Measurements from ENCODE around the gene RIN3.

The RIN3 gene

GRCh38 chr14:92553438-92553837 lies 39.9 kb downstream of the RIN3 start:
- Mint-ChIP-seq H3K4me1 (ENCODE audit: low read depth in 2 of 2) (peaks cover 48 to 60% of the 10 kb centered on the region in 2 donors), H3K27ac (peak overlapping the region in 1 of 2 donors; percentile 77), H3K4me3 (no peak overlapping the region), H3K36me3 (ENCODE audit: insufficient read depth) (peaks cover 32% of the 10 kb centered on the region), H3K27me3 (no peaks in the 10 kb centered on the region), H3K9me3 (no peaks in the 10 kb centered on the region)
- DNase-seq (no peak), ATAC-seq (replicated peaks) (no peak)

DNA sequence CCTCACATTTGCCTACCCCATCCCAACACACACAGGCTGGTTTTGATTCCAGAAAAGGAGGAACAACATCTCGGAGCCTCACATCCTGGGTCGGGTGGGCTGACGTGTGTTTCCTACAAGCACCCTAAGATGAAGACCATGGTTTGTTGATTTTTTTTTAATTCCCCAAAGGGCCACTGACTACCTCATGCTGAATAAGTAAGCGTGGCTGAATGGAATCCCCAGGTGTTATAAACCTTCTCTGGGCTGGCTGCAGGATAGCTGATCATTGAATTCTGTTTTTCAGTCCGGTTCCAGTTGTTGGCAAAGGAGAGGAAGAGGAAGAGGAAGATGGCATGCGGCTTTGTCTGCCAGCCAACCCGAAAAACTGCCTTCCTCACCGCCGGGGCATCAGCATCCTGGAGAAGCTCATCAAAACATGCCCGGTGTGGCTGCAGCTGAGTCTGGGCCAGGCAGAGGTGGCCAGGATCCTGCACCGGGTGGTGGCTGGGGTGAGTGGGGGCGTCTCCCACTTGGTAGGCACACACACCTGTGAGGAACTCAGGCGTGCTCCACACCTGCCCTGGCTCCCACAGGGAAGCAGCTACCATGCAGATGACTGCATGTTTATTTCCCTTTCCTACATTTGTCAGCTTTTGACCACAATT lies 42.0 kb downstream of the RIN3 start:
- H3K9me3 Mint-ChIP-seq: no peaks in the 10 kb centered on the region
- DNase-seq (no peak), ATAC-seq (replicated peaks) (no peak)
- peak overlapping the region in 1 of 2 donors; percentile 80 for H3K27ac Mint-ChIP-seq
- H3K4me3 Mint-ChIP-seq: peak overlapping the region in 1 of 2 donors; percentile 14
- H3K36me3 Mint-ChIP-seq (ENCODE audit: insufficient read depth): peaks cover 41% of the 10 kb centered on the region
- H3K4me1 Mint-ChIP-seq (ENCODE audit: low read depth in 2 of 2): peaks cover 40 to 49% of the 10 kb centered on the region in 2 donors
- no peaks in the 10 kb centered on the region for H3K27me3 Mint-ChIP-seq

DNA sequence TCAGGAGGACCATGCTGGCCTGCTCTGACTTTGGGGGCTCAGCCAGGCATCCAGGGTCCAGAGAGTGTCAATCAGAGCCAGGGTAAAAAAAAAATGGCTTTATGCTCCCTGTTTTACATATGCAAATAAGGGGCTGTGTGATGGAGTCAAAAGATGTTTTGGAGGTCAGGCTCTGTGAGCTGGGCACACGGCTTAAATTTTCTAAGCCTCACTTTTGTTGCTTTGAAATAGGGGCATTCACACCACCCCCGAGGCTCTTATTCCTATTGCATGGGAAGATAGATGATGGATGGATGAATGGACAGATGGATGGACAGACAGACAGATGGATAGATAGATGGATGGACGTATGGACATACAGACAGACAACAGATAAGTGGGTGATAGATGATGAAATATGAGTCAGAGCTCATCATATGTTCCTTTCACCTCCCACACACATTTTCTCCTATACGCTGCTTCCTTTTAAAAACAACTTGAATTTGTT lies 42.7 kb downstream of the RIN3 start:
- peaks cover 33 to 44% of the 10 kb centered on the region in 2 donors for H3K4me1 Mint-ChIP-seq (ENCODE audit: low read depth in 2 of 2)
- H3K4me3 Mint-ChIP-seq: no peak overlapping the region
- H3K9me3 Mint-ChIP-seq: no peaks in the 10 kb centered on the region
- peaks cover 43% of the 10 kb centered on the region for H3K36me3 Mint-ChIP-seq (ENCODE audit: insufficient read depth)
- H3K27ac Mint-ChIP-seq: peak overlapping the region in 1 of 2 donors; percentile 80
- DNase-seq (no peak), ATAC-seq (replicated peaks) (no peak)
- no peaks in the 10 kb centered on the region for H3K27me3 Mint-ChIP-seq

DNA sequence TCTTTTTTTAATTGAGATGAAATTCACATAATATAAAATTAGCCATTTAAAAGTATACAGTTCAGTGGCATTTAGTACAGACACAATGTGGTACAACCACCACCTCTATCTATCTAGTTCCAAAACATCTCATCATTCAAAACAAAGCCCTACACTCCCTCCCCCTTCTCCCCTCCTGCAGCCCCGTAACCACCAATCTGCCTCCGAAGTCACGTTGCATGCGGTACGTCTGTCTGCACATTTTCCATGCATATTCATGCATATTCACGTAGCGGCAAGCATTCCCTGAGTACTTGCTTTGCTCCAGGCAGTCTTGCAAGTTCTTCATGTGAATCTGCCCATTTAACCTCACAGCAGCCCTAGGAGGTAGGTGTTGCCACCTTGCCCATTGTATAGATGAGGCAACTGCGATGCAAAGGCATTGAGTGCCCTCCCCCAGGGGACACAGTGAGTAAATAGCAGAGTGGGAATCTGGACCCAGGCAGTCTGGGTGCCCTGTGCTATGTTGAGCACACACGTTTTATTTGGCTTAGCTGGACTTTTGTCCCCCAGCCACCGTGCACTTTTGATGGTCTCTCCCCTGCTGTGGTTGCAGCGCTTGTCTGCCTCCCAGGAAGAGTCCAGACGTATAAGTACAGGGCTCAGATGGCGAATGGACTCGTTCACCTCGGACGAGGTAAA lies 43.4 kb downstream of the RIN3 start:
- no peak overlapping the region for H3K4me3 Mint-ChIP-seq
- no peaks in the 10 kb centered on the region for H3K9me3 Mint-ChIP-seq
- H3K27ac Mint-ChIP-seq: peak overlapping the region in 1 of 2 donors; percentile 80
- peaks cover 37% of the 10 kb centered on the region for H3K36me3 Mint-ChIP-seq (ENCODE audit: insufficient read depth)
- DNase-seq (no peak), ATAC-seq (replicated peaks) (no peak)
- H3K4me1 Mint-ChIP-seq (ENCODE audit: low read depth in 2 of 2): peaks cover 31 to 42% of the 10 kb centered on the region in 2 donors
- H3K27me3 Mint-ChIP-seq: no peaks in the 10 kb centered on the region

DNA sequence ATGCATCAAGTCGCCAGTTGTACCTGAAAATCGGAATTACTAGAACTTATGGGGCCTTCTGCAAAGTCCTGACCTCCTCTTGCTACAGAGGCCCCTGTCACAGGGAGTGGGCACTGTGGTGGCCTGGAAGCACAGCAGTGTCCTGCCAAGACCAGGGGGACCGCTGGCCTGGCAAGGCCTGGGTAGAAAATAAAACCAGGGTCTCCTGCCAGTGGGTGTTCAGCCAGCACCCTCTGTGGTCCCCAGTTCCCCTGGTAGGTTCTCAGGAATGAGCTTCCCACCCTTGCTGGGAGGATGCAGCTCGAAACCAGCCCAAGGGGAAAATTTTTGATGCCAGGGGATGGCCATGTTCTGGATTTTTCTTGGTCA lies 43.9 kb downstream of the RIN3 start:
- Mint-ChIP-seq H3K27ac (peak overlapping the region in 1 of 2 donors; percentile 80), H3K4me3 (no peak overlapping the region), H3K27me3 (no peaks in the 10 kb centered on the region), H3K9me3 (no peaks in the 10 kb centered on the region), H3K4me1 (ENCODE audit: low read depth in 2 of 2) (peaks cover 32 to 39% of the 10 kb centered on the region in 2 donors), H3K36me3 (ENCODE audit: insufficient read depth) (peaks cover 37% of the 10 kb centered on the region)
- DNase-seq (no peak), ATAC-seq (replicated peaks) (no peak)

- Mint-ChIP-seq H3K9me3 (no peaks in the 10 kb centered on the region), H3K27me3 (no peaks in the 10 kb centered on the region), H3K27ac (peak overlapping the region in 1 of 2 donors; percentile 80), H3K4me3 (no peak overlapping the region), H3K4me1 (ENCODE audit: low read depth in 2 of 2) (peaks cover 29 to 36% of the 10 kb centered on the region in 2 donors), H3K36me3 (ENCODE audit: insufficient read depth) (peaks cover 37% of the 10 kb centered on the region)
- DNase-seq (no peak), ATAC-seq (replicated peaks) (no peak)
These were observed 44.7 kb downstream of the RIN3 start for GRCh38 chr14:92558319-92558718.

DNA sequence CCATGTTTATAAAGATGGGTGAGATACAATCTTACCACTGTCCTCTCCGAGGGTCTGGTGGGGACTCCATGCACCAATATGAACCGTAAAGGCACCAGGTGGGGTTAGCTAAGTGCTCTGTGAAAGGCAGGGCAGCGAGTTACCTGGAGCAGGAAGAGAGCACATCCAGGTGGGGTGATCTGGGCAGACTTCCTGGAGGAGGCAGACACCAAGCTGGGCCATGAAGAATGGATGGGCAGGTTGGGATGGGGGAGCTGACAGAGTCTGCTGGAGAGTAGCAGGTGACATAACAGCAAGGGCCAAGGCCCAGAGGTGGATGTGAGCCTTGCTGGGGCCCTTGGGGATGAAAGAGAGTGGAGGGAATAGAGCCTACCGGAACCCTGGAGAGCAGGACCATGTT lies 45.9 kb downstream of the RIN3 start:
- DNase-seq (no peak), ATAC-seq (replicated peaks) (no peak)
- Mint-ChIP-seq H3K4me1 (ENCODE audit: low read depth in 2 of 2) (peaks cover 29 to 37% of the 10 kb centered on the region in 2 donors), H3K9me3 (no peaks in the 10 kb centered on the region), H3K27ac (peak overlapping the region in 1 of 2 donors; percentile 80), H3K36me3 (ENCODE audit: insufficient read depth) (peaks cover 43% of the 10 kb centered on the region), H3K27me3 (no peaks in the 10 kb centered on the region), H3K4me3 (no peak overlapping the region)

GRCh38 chr14:92560106-92560865 lies 46.7 kb downstream of the RIN3 start:
- DNase-seq (no peak), ATAC-seq (replicated peaks) (peak; percentile 65)
- Mint-ChIP-seq H3K36me3 (ENCODE audit: insufficient read depth) (peaks cover 43% of the 10 kb centered on the region), H3K27me3 (no peaks in the 10 kb centered on the region), H3K9me3 (no peaks in the 10 kb centered on the region), H3K4me1 (ENCODE audit: low read depth in 2 of 2) (peaks cover 30 to 40% of the 10 kb centered on the region in 2 donors), H3K27ac (peak overlapping the region in 1 of 2 donors; percentile 80), H3K4me3 (no peak overlapping the region)

DNA sequence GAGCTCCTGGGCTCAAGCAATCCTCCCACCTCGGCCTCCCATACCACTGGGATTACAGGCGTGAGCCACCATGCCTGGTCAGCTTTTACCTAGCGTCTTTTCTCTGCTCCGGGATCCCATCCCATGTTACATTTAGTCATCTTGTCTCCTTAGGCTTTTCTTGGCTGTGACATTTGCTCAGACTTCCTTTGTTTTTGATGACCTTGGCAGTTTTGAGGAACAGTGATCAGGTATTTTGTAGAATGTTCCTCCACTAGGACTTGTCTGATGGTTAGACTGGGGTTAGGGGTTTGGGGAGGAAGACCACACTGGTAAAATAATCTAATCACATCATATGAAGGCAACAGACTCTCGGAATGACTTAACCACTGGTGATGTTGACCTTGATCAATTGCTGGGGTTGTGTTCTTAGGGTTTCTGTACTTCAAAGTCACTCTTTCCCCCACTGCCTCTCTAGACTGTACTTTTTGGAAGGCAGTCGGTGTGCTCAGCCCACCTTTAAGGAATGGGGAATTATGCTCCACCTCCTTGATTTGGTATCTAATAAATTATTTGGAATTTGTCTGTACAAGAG lies 48.4 kb downstream of the RIN3 start:
- DNase-seq (no peak), ATAC-seq (replicated peaks) (no peak)
- H3K4me1 Mint-ChIP-seq (ENCODE audit: low read depth in 2 of 2): peaks cover 19 to 28% of the 10 kb centered on the region in 2 donors
- peak overlapping the region; percentile 29 to 84 for H3K27ac Mint-ChIP-seq
- H3K9me3 Mint-ChIP-seq: no peaks in the 10 kb centered on the region
- peaks cover 34% of the 10 kb centered on the region for H3K36me3 Mint-ChIP-seq (ENCODE audit: insufficient read depth)
- no peak overlapping the region for H3K4me3 Mint-ChIP-seq
- no peaks in the 10 kb centered on the region for H3K27me3 Mint-ChIP-seq

GRCh38 chr14:92563359-92563758 lies 49.8 kb downstream of the RIN3 start:
- H3K27ac Mint-ChIP-seq: peak overlapping the region in 1 of 2 donors; percentile 70
- DNase-seq (no peak), ATAC-seq (replicated peaks) (peak; percentile 64)
- H3K9me3 Mint-ChIP-seq: no peaks in the 10 kb centered on the region
- no peaks in the 10 kb centered on the region for H3K27me3 Mint-ChIP-seq
- H3K4me1 Mint-ChIP-seq (ENCODE audit: low read depth in 2 of 2): peaks cover 27 to 36% of the 10 kb centered on the region in 2 donors
- H3K36me3 Mint-ChIP-seq (ENCODE audit: insufficient read depth): peaks cover 21% of the 10 kb centered on the region
- no peak overlapping the region for H3K4me3 Mint-ChIP-seq

- H3K4me3 Mint-ChIP-seq: no peak overlapping the region
- H3K36me3 Mint-ChIP-seq (ENCODE audit: insufficient read depth): peaks cover 16% of the 10 kb centered on the region
- H3K9me3 Mint-ChIP-seq: no peaks in the 10 kb centered on the region
- H3K4me1 Mint-ChIP-seq (ENCODE audit: low read depth in 2 of 2): peaks cover 31 to 41% of the 10 kb centered on the region in 2 donors
- no peaks in the 10 kb centered on the region for H3K27me3 Mint-ChIP-seq
- DNase-seq (no peak), ATAC-seq (replicated peaks) (no peak)
- peak overlapping the region in 1 of 2 donors; percentile 70 for H3K27ac Mint-ChIP-seq
These were observed 50.2 kb downstream of the RIN3 start for GRCh38 chr14:92563765-92564285.

DNA sequence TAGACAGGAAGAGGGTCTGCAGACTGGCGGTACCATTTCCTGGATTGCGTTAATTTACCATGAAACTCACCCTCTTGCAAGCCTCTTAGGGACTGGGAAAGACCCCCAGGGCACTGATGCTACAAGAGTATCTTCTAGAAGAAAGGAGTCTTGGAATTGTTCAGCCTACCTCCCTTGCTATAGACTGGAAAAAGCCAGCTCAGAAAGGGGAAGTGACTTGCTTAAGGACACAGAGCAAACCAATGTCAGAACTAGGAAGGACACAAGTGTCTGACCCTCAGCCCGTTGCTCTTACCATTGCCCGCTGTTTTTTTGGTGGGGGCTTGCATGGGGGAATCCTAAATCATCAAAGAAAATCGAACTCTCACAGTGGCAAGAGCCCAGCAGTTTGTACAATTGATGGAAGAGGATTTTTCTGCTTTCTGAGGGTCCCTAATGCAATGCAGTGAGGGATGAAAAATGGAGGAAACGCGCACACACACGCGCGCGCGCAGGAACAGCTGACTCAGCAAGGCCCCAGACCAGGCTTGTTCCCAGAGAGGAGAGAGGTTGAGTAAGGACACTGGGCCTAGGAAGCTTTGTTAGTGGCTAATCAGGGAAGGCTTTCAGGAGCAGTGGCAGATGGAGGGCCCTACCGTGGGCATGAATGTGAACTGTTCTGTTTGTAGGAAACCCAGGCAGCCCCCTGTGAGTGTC lies 50.9 kb downstream of the RIN3 start:
- ATAC-seq (replicated peaks) (no peak), DNase-seq (no peak)
- Mint-ChIP-seq H3K27me3 (no peaks in the 10 kb centered on the region), H3K4me3 (no peak overlapping the region), H3K27ac (peak overlapping the region; percentile 44 to 70), H3K9me3 (no peaks in the 10 kb centered on the region), H3K36me3 (ENCODE audit: insufficient read depth) (peaks cover 15% of the 10 kb centered on the region), H3K4me1 (ENCODE audit: low read depth in 2 of 2) (peaks cover 38 to 43% of the 10 kb centered on the region in 2 donors)
